Measurements from ENCODE around the gene TIMM29. TPM values are rescaled to one million over a fixed set of nuclear protein-coding genes. Genes with fewer than 3 reads are reported as not detected.

The TIMM29 gene
- total RNA-seq, 2 donors from 2014 or later, result 20.0 to 26.8 TPM

GRCh38 chr19:10920781-10921180, 7.8 kb upstream of the TIMM29 start:
- 95 to 100% methylated on average over 1 to 16 of the region's 16 CpGs for whole genome bisulfite sequencing, 2 experiments (ENCODE audit: insufficient coverage in 1 of 2, insufficient read length in 1 of 2)
- no peaks in the 10 kb centered on the region for H3K4me1 Mint-ChIP-seq
- H3K36me3 Mint-ChIP-seq (ENCODE audit: low read depth), result peaks cover 36% of the 10 kb centered on the region
- Histone ChIP-seq H3K27ac (ENCODE audit: low read depth, low read length) (no peak overlapping the region), H3K9ac (ENCODE audit: extremely low read depth, low read length, poor library complexity, severe bottlenecking) (no peak overlapping the region), H3K36me3 (ENCODE audit: control insufficient read depth, insufficient read depth, low read length) (peaks cover 32% of the 10 kb centered on the region), H3K4me3 (ENCODE audit: low read length) (no peak overlapping the region), H3K27me3 (ENCODE audit: control insufficient read depth, insufficient read depth, low read length, poor library complexity, severe bottlenecking) (no peaks in the 10 kb centered on the region), H3K9me3 (ENCODE audit: control insufficient read depth, low read length) (no peaks in the 10 kb centered on the region), H3K4me1 (ENCODE audit: control insufficient read depth, insufficient read depth, low read length) (no peaks in the 10 kb centered on the region)
- no peak overlapping the region for H3K27ac Mint-ChIP-seq
- TF ChIP-seq CTCF (conservative IDR thresholded peaks at IDR 0.05), result no peak
- no peak overlapping the region for H3K4me3 Mint-ChIP-seq
- no peaks in the 10 kb centered on the region for H3K27me3 Mint-ChIP-seq (ENCODE audit: insufficient read depth)
- no peaks in the 10 kb centered on the region for H3K9me3 Mint-ChIP-seq
- peak; percentile 43 for DNase-seq

DNA sequence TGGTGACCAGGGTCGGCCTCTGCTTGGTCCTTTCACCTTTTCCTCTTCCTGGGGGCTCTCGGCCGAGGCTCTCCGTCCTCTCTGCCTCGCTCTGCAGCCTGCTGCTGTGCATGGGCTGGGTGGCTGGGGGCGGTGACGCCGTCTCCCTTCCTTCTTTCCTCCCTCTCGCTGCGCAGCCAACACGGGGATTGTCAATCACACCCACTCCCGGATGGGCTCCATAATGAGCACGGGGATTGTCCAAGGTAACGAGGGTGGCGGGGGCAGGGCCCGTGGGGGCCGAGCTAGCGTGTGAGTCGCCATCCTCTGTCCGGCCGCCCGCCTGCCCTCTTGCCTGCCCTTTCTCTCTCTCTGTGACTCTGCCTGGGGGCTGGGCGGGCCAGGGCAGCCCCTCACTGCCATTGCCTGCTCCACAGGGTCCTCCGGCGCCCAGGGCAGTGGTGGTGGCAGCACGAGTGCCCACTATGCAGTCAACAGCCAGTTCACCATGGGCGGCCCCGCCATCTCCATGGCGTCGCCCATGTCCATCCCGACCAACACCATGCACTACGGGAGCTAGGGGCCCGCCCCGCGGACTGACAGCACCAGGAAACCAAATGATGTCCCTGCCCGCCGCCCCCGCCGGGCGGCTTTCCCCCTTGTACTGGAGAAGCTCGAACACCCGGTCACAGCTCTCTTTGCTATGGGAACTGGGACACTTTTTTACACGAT, 7.3 kb upstream of the TIMM29 start:
- 93 to 96% methylated on average over 17 to 43 of the region's 43 CpGs for WGBS, 2 experiments (ENCODE audit: insufficient coverage in 1 of 2, insufficient read length in 1 of 2)
- Histone ChIP-seq H3K27me3 (ENCODE audit: control insufficient read depth, insufficient read depth, low read length, poor library complexity, severe bottlenecking) (no peaks in the 10 kb centered on the region), H3K36me3 (ENCODE audit: control insufficient read depth, insufficient read depth, low read length) (peaks cover 27% of the 10 kb centered on the region), H3K4me1 (ENCODE audit: control insufficient read depth, insufficient read depth, low read length) (no peaks in the 10 kb centered on the region), H3K9me3 (ENCODE audit: control insufficient read depth, low read length) (no peaks in the 10 kb centered on the region), H3K27ac (ENCODE audit: low read depth, low read length) (no peak overlapping the region), H3K9ac (ENCODE audit: extremely low read depth, low read length, poor library complexity, severe bottlenecking) (no peak overlapping the region), H3K4me3 (ENCODE audit: low read length) (no peak overlapping the region)
- Mint-ChIP-seq H3K27ac (no peak overlapping the region), H3K4me1 (no peaks in the 10 kb centered on the region), H3K36me3 (ENCODE audit: low read depth) (peaks cover 36% of the 10 kb centered on the region), H3K9me3 (no peaks in the 10 kb centered on the region), H3K4me3 (no peak overlapping the region), H3K27me3 (ENCODE audit: insufficient read depth) (no peaks in the 10 kb centered on the region)
- peak; percentile 41 for DNase-seq
- no peak for TF ChIP-seq CTCF (conservative IDR thresholded peaks at IDR 0.05)

DNA sequence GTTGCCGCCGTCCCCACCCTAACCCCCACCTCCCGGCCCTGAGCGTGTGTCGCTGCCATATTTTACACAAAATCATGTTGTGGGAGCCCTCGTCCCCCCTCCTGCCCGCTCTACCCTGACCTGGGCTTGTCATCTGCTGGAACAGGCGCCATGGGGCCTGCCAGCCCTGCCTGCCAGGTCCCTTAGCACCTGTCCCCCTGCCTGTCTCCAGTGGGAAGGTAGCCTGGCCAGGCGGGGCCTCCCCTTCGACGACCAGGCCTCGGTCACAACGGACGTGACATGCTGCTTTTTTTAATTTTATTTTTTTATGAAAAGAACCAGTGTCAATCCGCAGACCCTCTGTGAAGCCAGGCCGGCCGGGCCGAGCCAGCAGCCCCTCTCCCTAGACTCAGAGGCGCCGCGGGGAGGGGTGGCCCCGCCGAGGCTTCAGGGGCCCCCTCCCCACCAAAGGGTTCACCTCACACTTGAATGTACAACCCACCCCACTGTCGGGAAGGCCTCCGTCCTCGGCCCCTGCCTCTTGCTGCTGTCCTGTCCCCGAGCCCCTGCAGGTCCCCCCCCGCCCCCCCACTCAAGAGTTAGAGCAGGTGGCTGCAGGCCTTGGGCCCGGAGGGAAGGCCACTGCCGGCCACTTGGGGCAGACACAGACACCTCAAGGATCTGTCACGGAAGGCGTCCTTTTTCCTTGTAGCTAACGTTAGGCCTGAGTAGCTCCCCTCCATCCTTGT, 6.5 kb upstream of the TIMM29 start:
- Histone ChIP-seq H3K4me3 (ENCODE audit: low read length) (no peak overlapping the region), H3K36me3 (ENCODE audit: control insufficient read depth, insufficient read depth, low read length) (peaks cover 22% of the 10 kb centered on the region), H3K9me3 (ENCODE audit: control insufficient read depth, low read length) (no peaks in the 10 kb centered on the region), H3K4me1 (ENCODE audit: control insufficient read depth, insufficient read depth, low read length) (no peaks in the 10 kb centered on the region), H3K9ac (ENCODE audit: extremely low read depth, low read length, poor library complexity, severe bottlenecking) (no peak overlapping the region), H3K27me3 (ENCODE audit: control insufficient read depth, insufficient read depth, low read length, poor library complexity, severe bottlenecking) (no peaks in the 10 kb centered on the region), H3K27ac (ENCODE audit: low read depth, low read length) (no peak overlapping the region)
- H3K36me3 Mint-ChIP-seq (ENCODE audit: low read depth), result peaks cover 37% of the 10 kb centered on the region
- TF ChIP-seq CTCF (conservative IDR thresholded peaks at IDR 0.05), result peak; percentile 28
- no peaks in the 10 kb centered on the region for H3K27me3 Mint-ChIP-seq (ENCODE audit: insufficient read depth)
- DNase-seq, result no peak
- H3K4me3 Mint-ChIP-seq, result no peak overlapping the region
- H3K9me3 Mint-ChIP-seq, result no peaks in the 10 kb centered on the region
- H3K4me1 Mint-ChIP-seq, result no peaks in the 10 kb centered on the region
- H3K27ac Mint-ChIP-seq, result no peak overlapping the region
- 86 to 95% methylated on average over 21 to 32 of the region's 33 CpGs for WGBS, 2 experiments (ENCODE audit: insufficient coverage in 1 of 2, insufficient read length in 1 of 2)

Measured in endodermal cell (in vitro differentiated cells).